Keratinocyte (primary cell): Measurements from ENCODE around the gene ACAD9.

Experiments
- CTCF ChIP-seq, 3 experiments: IDR thresholded peaks in 1 of 3; conservative IDR thresholded peaks in 1 of 3; optimal IDR thresholded peaks in 1 of 3; 2 replicates in 2 of 3; 3 replicates in 1 of 3; pipeline versions ENCODE3 to v1.5.1; 2011; ENCODE audit warnings: low read length in 3 of 3, mild to moderate bottlenecking in 3 of 3, moderate library complexity in 2 of 3, control low read depth in 1 of 3, inconsistent platforms in 1 of 3; ENCODE audit not compliant: insufficient read depth in 2 of 3; ENCODE audit errors: extremely low read depth in 1 of 3
- EZH2 ChIP-seq: IDR thresholded peaks from one replicate; pipeline ENCODE4 v1.6.1; 2012; ENCODE audit warnings: inconsistent platforms, mild to moderate bottlenecking, low read length, moderate library complexity

- TF ChIP-seq CTCF (optimal IDR thresholded peaks at IDR 0.05 in 1 of 3, IDR thresholded peaks at IDR 0.05 in 1 of 3, conservative IDR thresholded peaks at IDR 0.05 in 1 of 3; ENCODE audit: extremely low read depth in 1 of 3, insufficient read depth in 2 of 3, low read length in 3 of 3) (no peak), EZH2 (no peak)
Measured at GRCh38 chr3:128874481-128875180, 4.8 kb upstream of the ACAD9 start.
